Measurements from ENCODE around the gene LASP1. TPM values are rescaled to one million over a fixed set of nuclear protein-coding genes. Genes with fewer than 3 reads are reported as not detected.

LASP1 gene
- total RNA-seq: 10 to 100 TPM; 69.3 to 77.5 (median 71.1) TPM

GRCh38 chr17:38869526-38870258, at the start of gene LASP1:
Gene LASP1 (plus strand): TSS chr17:38870058. CDS start chr17:38870190, 132 bp downstream.
- no peaks in the 10 kb centered on the region for H3K36me3 ChIP-seq
- peaks cover 28 to 48% of the 10 kb centered on the region in 2 donors for H3K4me1 ChIP-seq
- 0% methylated on average over 8 to 21 of the region's 73 CpGs for WGBS, 2 donors
- DNase-seq: peak; percentile 87
- peak within 1 kb of the TSS; percentile 87 to 99 (median 92) for H3K4me3 ChIP-seq (replicated peaks in 1 of 3)
- H3K27ac ChIP-seq: peak within 1 kb of the TSS; percentile 92 to 98 (median 95)
- TF ChIP-seq CTCF (IDR thresholded peaks at IDR 0.05) (peak in 2 of 6 experiments; percentile 1), POLR2A (IDR thresholded peaks at IDR 0.05) (peak; percentile 95 to 98)
- no peaks in the 10 kb centered on the region for H3K9me3 ChIP-seq
- intact Hi-C loops (cut with DNase I): no loop called here
- no peaks in the 10 kb centered on the region for H3K27me3 ChIP-seq

- TF ChIP-seq CTCF (IDR thresholded peaks at IDR 0.05) (peak in 1 of 6 experiments; percentile 10), POLR2A (IDR thresholded peaks at IDR 0.05) (peak in 1 of 2 donors; percentile 90)
- Histone ChIP-seq H3K4me1 (peaks cover 14 to 16% of the 10 kb centered on the region in 2 donors), H3K9me3 (no peaks in the 10 kb centered on the region), H3K36me3 (peaks cover 9 to 10% of the 10 kb centered on the region in 2 donors), H3K27ac (peak within 1 kb of the TSS; percentile 96 to 99 (median 98)), H3K4me3 (replicated peaks in 1 of 3) (peak within 1 kb of the TSS; percentile 65 to 97 (median 76)), H3K27me3 (no peaks in the 10 kb centered on the region)
- peak; percentile 89 to 90 for DNase-seq
- 1 to 3% methylated on average over 44 to 45 of the region's 55 CpGs for WGBS, 2 donors
- intact Hi-C loops (cut with DNase I): no loop called here
Measured at GRCh38 chr17:38824899-38825761, 44.7 kb upstream of the LASP1 start, which contains the start of gene CWC25. Gene CWC25 (minus strand): TSS chr17:38825321. CDS start chr17:38825183, 138 bp downstream.

GRCh38 chr17:38825762-38826247, 44.1 kb upstream of the LASP1 start:
- Histone ChIP-seq H3K36me3 (peaks cover 2 to 4% of the 10 kb centered on the region in 2 donors), H3K4me1 (peaks cover 14 to 16% of the 10 kb centered on the region in 2 donors), H3K4me3 (replicated peaks in 1 of 3) (peak overlapping the region in 2 of 3 donors; percentile 65 to 76), H3K27ac (peak overlapping the region; percentile 96 to 99 (median 98)), H3K9me3 (no peaks in the 10 kb centered on the region), H3K27me3 (no peaks in the 10 kb centered on the region)
- whole genome bisulfite sequencing, 2 donors: 94% methylated on average over 17 of the region's 17 CpGs
- no peak for DNase-seq
- intact Hi-C loops (cut with DNase I): loop anchor here (2.0 kb wide), 1 partner anchor 27 kb away; the partner anchor contains the start of gene RPL23
- no peak for TF ChIP-seq POLR2A (IDR thresholded peaks at IDR 0.05)
- TF ChIP-seq CTCF (IDR thresholded peaks at IDR 0.05): no peak

- Histone ChIP-seq H3K27ac (no peak overlapping the region), H3K4me1 (no peaks in the 10 kb centered on the region), H3K27me3 (no peaks in the 10 kb centered on the region), H3K4me3 (replicated peaks in 1 of 3) (no peak overlapping the region), H3K36me3 (peaks cover 4 to 19% of the 10 kb centered on the region in 2 donors), H3K9me3 (no peaks in the 10 kb centered on the region)
- 73 to 79% methylated on average over 13 of the region's 13 CpGs for WGBS, 2 donors
- DNase-seq: peak in 1 of 2 donors; percentile 79
- TF ChIP-seq POLR2A (IDR thresholded peaks at IDR 0.05) (no peak), CTCF (IDR thresholded peaks at IDR 0.05) (no peak)
- intact Hi-C loops (cut with DNase I): no loop called here
Measured at GRCh38 chr17:38844261-38844757, 25.5 kb upstream of the LASP1 start.

All from thyroid gland (tissue), 4 donors.